C4-2B (cell line): ENCODE measurements around the gene PRXL2A.

Source experiments
- CTCF ChIP-seq: fragments of 450-650 bp; conservative IDR thresholded peaks from 2 replicates; pipeline ENCODE4 v1.5.1; 2017; ENCODE audit warnings: mild to moderate bottlenecking
- ZFX ChIP-seq: fragments of 450-650 bp; IDR thresholded peaks from 2 replicates; pipeline ENCODE4 v1.6.1; 2017

DNA sequence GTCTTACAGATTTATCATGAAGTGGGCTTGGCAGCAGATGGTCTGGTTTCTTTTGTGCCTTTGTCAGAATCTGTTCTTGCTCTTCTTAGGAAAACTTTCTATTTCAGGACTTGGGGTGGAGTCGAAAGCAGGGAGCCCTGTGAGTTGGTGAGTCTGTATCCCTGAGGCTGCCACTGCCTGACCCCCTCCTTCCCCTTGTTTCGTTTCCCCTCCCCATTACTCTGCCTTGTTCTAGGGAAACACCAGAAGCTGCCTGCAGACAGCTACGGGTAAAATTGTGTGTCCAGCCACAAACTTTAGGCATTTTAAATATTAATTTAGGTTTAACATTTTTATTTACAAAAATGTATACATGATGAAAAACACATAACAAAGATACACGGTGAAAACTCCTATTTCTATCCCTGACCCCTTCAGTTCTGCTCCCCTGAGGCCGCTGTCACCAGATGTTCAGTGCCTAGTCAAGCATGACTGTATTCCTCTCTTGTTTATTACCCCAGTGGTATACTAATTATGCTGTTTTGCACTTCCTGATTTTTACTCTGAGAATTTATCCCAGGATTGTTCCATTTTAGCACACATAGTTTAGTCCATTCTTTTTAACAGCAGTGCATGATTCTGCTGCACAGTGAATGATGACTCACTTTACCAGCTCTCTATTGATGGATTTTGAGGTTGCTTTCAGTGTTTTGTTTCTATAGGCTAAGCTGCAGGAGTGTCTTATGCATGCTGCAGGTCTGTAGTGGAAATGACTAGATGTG is 54.8 kb downstream of the PRXL2A start:
- TF ChIP-seq CTCF (no peak), ZFX (no peak)
